Measurements from ENCODE around the gene FAM13A.

GRCh38 chr4:88854481-88854880 is 202.5 kb downstream of the FAM13A start:
- TF ChIP-seq NFRKB (IDR thresholded peaks at IDR 0.05) (no peak), SUZ12 (IDR thresholded peaks at IDR 0.05) (no peak), FOXM1 (IDR thresholded peaks at IDR 0.05; ENCODE audit: borderline replicate concordance) (no peak), CTBP1 (IDR thresholded peaks at IDR 0.05; ENCODE audit: borderline replicate concordance) (no peak), PKNOX1 (IDR thresholded peaks at IDR 0.05) (no peak), FOXA1 (IDR thresholded peaks at IDR 0.05) (no peak), BHLHE40 (IDR thresholded peaks at IDR 0.05; ENCODE audit: borderline replicate concordance) (no peak), TARDBP (IDR thresholded peaks at IDR 0.05) (no peak), SP1 (IDR thresholded peaks at IDR 0.05) (no peak), FOXK2 (IDR thresholded peaks at IDR 0.05) (no peak), ELF4 (IDR thresholded peaks at IDR 0.05) (no peak), HDGF (IDR thresholded peaks at IDR 0.05; ENCODE audit: borderline replicate concordance) (no peak), ARNT (IDR thresholded peaks at IDR 0.05) (no peak)

Measured in HEK293T (cell line).